Measurements from ENCODE around the gene USP54.
"Not testable (repeated sequence)": the region's sequence is repeated elsewhere in the genome, so short reads cannot be mapped to it uniquely, and the experiment has no call there.

- TF ChIP-seq CTCF (conservative IDR thresholded peaks at IDR 0.05; ENCODE audit: low read length); EZH2phosphoT487 (IDR thresholded peaks at IDR 0.05; ENCODE audit: borderline replicate concordance): not testable (repeated sequence)
Measured at GRCh38 chr10:73620974-73621373, 29.8 kb upstream of the USP54 start.
